Measurements from ENCODE around the gene ATXN7L1. TPM values are rescaled to one million over a fixed set of nuclear protein-coding genes. Genes with fewer than 3 reads are reported as not detected.

ATXN7L1 gene
- polyA plus RNA-seq, 1 of the 3 experiments (the other 2 are of a cell fraction): 6.0 TPM

GRCh38 chr7:105619590-105619989, 256.8 kb downstream of the ATXN7L1 start:
- Histone ChIP-seq H3K9me3 (no peaks in the 10 kb centered on the region), H3K4me3 (ENCODE audit: low read depth in 2 of 2, low read length in 1 of 2) (no peak overlapping the region), H3K27me3 (ENCODE audit: insufficient read depth) (no peaks in the 10 kb centered on the region), H3F3A (replicated peaks; ENCODE audit: insufficient read depth) (no peaks in the 10 kb centered on the region), H3K79me2 (ENCODE audit: insufficient read depth) (no peaks in the 10 kb centered on the region), H3K9me2 (no peaks in the 10 kb centered on the region), H2AFZ (ENCODE audit: low read depth) (no peak overlapping the region), H3K4me1 (ENCODE audit: control insufficient read depth in 1 of 2, insufficient read depth in 2 of 2, low read depth in 1 of 2, low read length in 1 of 2) (peaks cover 0 to 18% of the 10 kb centered on the region in 2 experiments; a peak in 1 of 4 replicates), H3K4me2 (no peak overlapping the region), H3K27ac (ENCODE audit: low read depth in 2 of 2, low read length in 1 of 2) (no peak overlapping the region), H3K36me3 (replicated peaks in 1 of 2; ENCODE audit: control insufficient read depth in 1 of 2, insufficient read depth in 2 of 2, low read length in 1 of 2) (peaks cover 10 to 17% of the 10 kb centered on the region in 2 experiments), H3K9ac (no peak overlapping the region), H4K20me1 (ENCODE audit: insufficient read depth) (no peaks in the 10 kb centered on the region)
- 96% methylated on average over 4 of the region's 4 CpGs for WGBS (ENCODE audit: low lambda C conversion rate)
- TF ChIP-seq TEAD4 (IDR thresholded peaks at IDR 0.05; ENCODE audit: borderline replicate concordance, insufficient read depth) (no peak), JUND (IDR thresholded peaks at IDR 0.05) (no peak), GATA2 (CRISPR knock-in tag; IDR thresholded peaks at IDR 0.05) (no peak), IRF3 (IDR thresholded peaks at IDR 0.05; ENCODE audit: low read depth, low read length) (no peak), MEF2A (IDR thresholded peaks at IDR 0.05; ENCODE audit: borderline replicate concordance, low read depth) (no peak), RCOR1 (IDR thresholded peaks at IDR 0.05; ENCODE audit: low read length) (no peak), EP300 (IDR thresholded peaks at IDR 0.05; ENCODE audit: borderline replicate concordance in 1 of 2, low read depth in 1 of 2, low read length in 1 of 2) (no peak), TAF1 (IDR thresholded peaks at IDR 0.05; ENCODE audit: borderline replicate concordance, low read depth, low read length) (no peak), CTCF (IDR thresholded peaks at IDR 0.05) (no peak), EZH2phosphoT487 (IDR thresholded peaks at IDR 0.05; ENCODE audit: borderline replicate concordance, low read depth) (no peak), NRF1 (IDR thresholded peaks at IDR 0.05; ENCODE audit: low read depth, low read length) (no peak)
- DNase-seq: no peak
- ChIA-PET POLR2A (no interaction called here), CTCF (interaction anchor here (0.9 to 1.3 kb wide), 3 partner anchors 10 to 420 kb away, joined by 3 to 4 read pairs (median 3); no protein-coding TSS in a partner anchor)

GRCh38 chr7:105618016-105618296, 258.4 kb downstream of the ATXN7L1 start:
- H3F3A ChIP-seq (replicated peaks; ENCODE audit: insufficient read depth): no peaks in the 10 kb centered on the region
- CTCF ChIA-PET: interaction anchor here (1.1 to 1.7 kb wide), 3 partner anchors 10 to 29 kb away, joined by 3 to 4 read pairs (median 4); no protein-coding TSS in a partner anchor
- WGBS (ENCODE audit: low lambda C conversion rate): 88% methylated on average over 4 of the region's 5 CpGs
- H4K20me1 ChIP-seq (ENCODE audit: insufficient read depth): no peaks in the 10 kb centered on the region
- peaks cover 0 to 18% of the 10 kb centered on the region in 2 experiments; a peak in 1 of 4 replicates for H3K4me1 ChIP-seq (ENCODE audit: control insufficient read depth in 1 of 2, insufficient read depth in 2 of 2, low read depth in 1 of 2, low read length in 1 of 2)
- no peak overlapping the region for H2AFZ ChIP-seq (ENCODE audit: low read depth)
- no peak overlapping the region for H3K4me3 ChIP-seq (ENCODE audit: low read depth in 2 of 2, low read length in 1 of 2)
- DNase-seq: no peak
- no peak overlapping the region for H3K4me2 ChIP-seq
- H3K27ac ChIP-seq (ENCODE audit: low read depth in 2 of 2, low read length in 1 of 2): no peak overlapping the region
- no peaks in the 10 kb centered on the region for H3K79me2 ChIP-seq (ENCODE audit: insufficient read depth)
- no peaks in the 10 kb centered on the region for H3K9me3 ChIP-seq
- peaks cover 3 to 17% of the 10 kb centered on the region in 2 experiments for H3K36me3 ChIP-seq (replicated peaks in 1 of 2; ENCODE audit: control insufficient read depth in 1 of 2, insufficient read depth in 2 of 2, low read length in 1 of 2)
- no peak overlapping the region for H3K9ac ChIP-seq
- POLR2A ChIA-PET: no interaction called here
- H3K27me3 ChIP-seq (ENCODE audit: insufficient read depth): no peaks in the 10 kb centered on the region
- no peaks in the 10 kb centered on the region for H3K9me2 ChIP-seq
- TF ChIP-seq CTCF (IDR thresholded peaks at IDR 0.05) (no peak), SMC3 (IDR thresholded peaks at IDR 0.05; ENCODE audit: low read depth, low read length) (no peak), NFIC (IDR thresholded peaks at IDR 0.05; ENCODE audit: borderline replicate concordance) (no peak), PBX3 (IDR thresholded peaks at IDR 0.05) (no peak), REST (IDR thresholded peaks at IDR 0.05; ENCODE audit: low read depth, low read length) (no peak), ELF1 (IDR thresholded peaks at IDR 0.05) (no peak), MXI1 (IDR thresholded peaks at IDR 0.05; ENCODE audit: low read depth, low read length) (no peak), GATA2 (CRISPR knock-in tag; IDR thresholded peaks at IDR 0.05) (no peak), GABPA (IDR thresholded peaks at IDR 0.05; ENCODE audit: low read depth) (no peak), NRF1 (IDR thresholded peaks at IDR 0.05; ENCODE audit: low read depth, low read length) (no peak)

Measured in SK-N-SH (cell line).